CD4-positive, alpha-beta T cell treated with Interleukin-15 for 4 hours (primary cell): ENCODE data around the gene FMN2.

Source experiments
- DNase-seq: peaks from one replicate; pipeline ENCODE4 v3.0.0-alpha.2; 2020; ENCODE audit warnings: low spot score

The FMN2 gene

GRCh38 chr1:240492832-240493440, 401.3 kb downstream of the FMN2 start:
- DNase-seq: peak; percentile 2

GRCh38 chr1:240495601-240496000, 403.9 kb downstream of the FMN2 start:
- no peak for DNase-seq

DNA sequence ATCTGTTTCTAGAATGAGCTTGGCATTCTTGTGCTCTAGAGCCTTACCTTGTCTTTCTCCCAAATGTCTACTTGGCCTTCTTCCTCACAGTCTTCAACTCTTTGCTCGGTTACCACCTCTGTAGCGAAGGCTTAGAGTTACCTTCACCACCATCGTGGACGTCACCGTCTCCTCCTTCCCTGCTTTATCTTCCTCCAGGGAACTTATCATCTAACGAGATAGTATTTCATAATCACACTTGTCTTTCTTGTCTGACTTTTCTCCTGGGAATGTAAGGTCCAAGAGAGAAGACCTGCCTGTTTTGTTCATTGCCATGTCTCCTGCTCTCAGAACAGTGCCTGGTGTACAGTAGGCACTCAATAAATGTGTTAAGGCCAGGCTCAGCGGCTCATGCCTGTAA, 404.7 kb downstream of the FMN2 start:
- no peak for DNase-seq

GRCh38 chr1:240496941-240497340, 405.3 kb downstream of the FMN2 start:
- no peak for DNase-seq

GRCh38 chr1:240497908-240498307, 406.2 kb downstream of the FMN2 start:
- no peak for DNase-seq

DNA sequence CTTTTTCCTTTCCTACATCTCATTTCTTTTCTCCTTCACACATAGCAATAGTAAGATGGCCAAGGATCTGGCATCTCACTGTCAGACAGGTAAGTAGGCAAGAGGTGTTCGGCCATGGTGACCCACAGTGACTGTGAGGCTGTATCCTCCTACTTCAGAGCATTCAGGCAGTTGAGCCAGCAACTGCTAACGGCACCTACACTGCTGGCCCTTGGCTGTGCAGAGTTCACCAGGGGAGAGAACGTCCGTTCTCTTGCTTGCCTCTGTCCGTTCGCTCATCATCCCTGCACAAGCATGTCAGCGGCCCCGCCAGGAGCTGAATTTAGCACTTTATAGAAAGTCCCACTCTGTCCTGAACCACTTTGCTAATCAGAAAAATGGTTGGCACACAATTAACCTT, 406.7 kb downstream of the FMN2 start:
- DNase-seq: no peak

GRCh38 chr1:240499012-240499411, 407.3 kb downstream of the FMN2 start:
- DNase-seq: no peak

DNA sequence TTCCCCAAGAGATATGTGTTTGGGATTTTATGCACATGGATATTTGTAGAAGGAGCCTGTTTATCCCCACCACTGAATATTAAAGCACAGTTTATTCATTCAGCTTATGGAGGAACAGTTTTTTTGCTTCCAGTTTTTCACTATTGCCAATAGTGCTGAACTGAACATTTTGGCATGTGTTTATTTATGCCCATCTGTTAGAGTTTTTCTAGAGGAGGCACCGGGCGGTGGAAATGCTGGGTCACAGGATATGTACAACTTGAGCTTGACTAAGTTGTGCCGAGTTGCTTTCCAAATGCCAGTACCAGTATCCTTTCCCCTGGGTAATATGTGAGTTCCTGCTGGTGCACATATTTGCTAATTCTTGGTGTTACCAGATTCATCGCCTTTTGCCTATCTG, 409.0 kb downstream of the FMN2 start:
- DNase-seq: no peak

- DNase-seq: no peak
These were observed 409.4 kb downstream of the FMN2 start for GRCh38 chr1:240501115-240501514.

DNA sequence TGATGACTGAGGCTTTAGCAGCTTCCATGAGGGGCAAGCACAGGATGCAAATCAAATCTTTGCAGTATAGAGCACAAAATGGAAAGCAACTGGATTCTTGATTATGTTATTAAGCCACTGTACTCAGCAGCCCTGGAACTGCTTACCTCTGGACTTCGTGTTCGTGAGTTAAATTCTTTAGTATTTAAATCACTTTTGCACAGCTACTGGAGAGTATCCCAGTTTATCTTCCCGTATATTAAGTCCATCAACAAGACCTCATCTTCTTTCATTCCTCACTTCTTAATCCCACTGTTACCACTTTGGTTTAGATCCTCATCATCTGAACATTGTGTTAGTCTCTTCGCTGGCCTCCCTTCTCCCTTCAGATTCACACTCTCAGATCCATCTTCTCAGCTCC, 411.4 kb downstream of the FMN2 start:
- DNase-seq: no peak

DNA sequence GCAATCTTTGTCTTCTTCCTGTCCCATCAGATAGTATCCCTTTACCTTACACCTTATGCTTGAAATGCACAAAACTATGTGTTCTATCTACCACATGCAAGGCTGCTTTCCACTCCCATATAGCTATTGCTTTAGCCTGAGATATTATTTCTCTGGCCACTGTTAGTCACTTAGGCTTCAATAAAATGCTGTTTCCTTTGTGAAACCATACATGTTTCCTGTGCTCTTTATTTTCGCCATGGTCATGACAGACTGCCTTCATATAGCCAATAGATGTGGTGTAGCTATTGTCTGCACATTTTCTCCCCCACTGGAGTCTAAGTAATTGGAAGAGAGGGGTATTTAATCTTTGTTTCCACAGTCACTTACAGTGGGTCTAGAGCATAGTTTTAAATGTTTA, 411.9 kb downstream of the FMN2 start:
- DNase-seq: no peak

DNA sequence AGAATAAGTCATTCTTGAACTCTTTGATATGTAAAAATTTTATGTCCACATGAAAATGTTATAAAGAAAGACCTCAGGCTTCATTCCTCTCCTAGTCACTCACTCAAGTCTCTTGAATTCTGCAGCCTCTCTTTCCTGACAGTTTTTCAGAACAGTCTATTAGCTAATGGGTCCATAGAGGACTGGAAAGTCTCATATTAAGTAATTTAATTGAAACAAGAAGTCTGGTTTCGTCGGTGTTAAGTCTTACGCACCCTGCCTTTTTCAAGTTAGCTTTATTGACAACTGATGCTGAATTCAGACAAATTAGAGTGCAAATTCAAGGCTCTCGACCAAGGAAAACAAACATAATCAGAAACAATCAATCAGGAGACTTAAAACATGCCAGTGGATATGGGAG, 414.5 kb downstream of the FMN2 start:
- DNase-seq: no peak

- DNase-seq: no peak
These were observed 416.5 kb downstream of the FMN2 start for GRCh38 chr1:240508201-240508600.

GRCh38 chr1:240508950-240509349, 417.3 kb downstream of the FMN2 start:
- DNase-seq: no peak

DNA sequence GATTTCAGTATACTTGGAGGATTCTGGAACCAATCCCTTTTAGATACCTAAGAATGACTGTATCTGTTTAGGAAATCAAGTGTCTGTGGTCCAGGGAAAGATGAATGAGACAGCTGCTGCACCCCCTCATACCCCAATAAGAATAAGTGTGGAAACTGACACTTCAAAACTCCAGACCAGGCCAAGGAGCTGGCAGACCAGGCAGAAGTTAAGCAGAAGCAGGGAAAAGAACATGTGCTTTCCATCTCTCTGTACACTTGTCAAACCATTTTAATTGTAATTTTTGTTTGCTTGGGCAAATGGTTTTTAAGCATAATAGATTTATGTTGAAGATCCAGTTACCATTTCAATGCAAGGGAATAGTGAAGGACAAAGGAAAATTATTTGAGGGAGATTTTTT, 420.1 kb downstream of the FMN2 start:
- no peak for DNase-seq

GRCh38 chr1:240515505-240515904, 423.8 kb downstream of the FMN2 start:
- DNase-seq: no peak

DNA sequence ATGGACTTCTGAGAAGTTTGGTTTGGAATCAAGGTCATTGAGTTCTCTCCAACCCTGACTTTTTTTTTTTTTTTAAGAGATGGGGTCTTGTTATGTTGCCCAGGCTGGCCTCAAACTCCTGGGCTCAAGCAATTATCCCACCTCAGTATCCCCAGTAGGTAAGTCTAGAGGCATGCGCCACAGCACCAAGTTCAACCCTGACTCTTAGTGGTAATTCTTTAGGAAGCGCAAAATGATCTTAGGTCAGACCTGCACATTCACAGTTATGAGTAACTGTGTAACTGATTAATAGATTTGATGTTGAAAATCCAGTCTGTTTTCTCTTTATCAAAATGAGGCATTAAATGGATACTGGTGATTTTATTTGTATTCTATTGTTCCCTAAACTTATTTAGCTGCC, 424.4 kb downstream of the FMN2 start:
- no peak for DNase-seq

- no peak for DNase-seq
These were observed 426.2 kb downstream of the FMN2 start for GRCh38 chr1:240517891-240518290.

DNA sequence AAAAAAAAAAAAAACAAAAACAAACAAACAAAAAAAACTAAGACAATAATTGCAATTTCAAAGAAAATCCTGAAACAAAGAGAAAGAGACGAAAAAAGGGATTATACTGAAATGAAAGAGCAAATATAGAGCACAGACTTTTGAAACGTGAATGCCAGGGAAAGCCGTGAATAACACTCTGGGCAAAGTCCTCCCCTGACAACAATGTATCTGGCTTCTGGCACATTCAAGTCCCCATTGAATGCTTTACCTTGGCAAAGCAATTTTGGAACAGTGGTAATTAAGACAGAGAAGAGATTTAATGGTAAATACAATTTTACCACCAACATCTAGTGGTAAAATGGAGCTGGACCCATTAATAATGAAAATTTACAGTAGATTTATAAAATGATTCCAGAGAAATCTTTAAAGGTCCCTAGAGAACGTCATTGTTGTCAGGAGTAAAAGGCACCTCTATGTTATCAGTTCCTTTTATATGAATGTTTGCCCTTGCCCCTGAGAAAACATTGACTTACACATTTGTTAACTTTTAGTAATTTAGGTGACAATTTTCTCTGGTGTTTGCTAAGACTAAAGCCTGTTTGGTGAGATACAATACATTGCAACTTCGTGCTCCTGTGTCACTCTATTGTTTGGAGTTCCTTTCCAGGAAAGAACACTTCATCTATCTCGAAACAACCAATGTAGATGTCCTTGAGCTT, 430.6 kb downstream of the FMN2 start:
- no peak for DNase-seq

- no peak for DNase-seq
These were observed 432.8 kb downstream of the FMN2 start for GRCh38 chr1:240524356-240525069.
